WTC11 (cell line): ENCODE data around the gene WFS1. TPM values are rescaled to one million over a fixed set of nuclear protein-coding genes. Genes with fewer than 3 reads are reported as not detected.

ENCODE experiments used
- ATAC-seq: fragments of 200-7000 bp; cut with Tn5 transposase; 2 replicates; pipeline ENCODE4 v1.10.0; 2021; ENCODE audit warnings: mild to moderate bottlenecking, moderate library complexity
- CTCF ChIA-PET: fragments of 300-600 bp; sonication (Branson Sonifier 250); formaldehyde crosslinking; loops from one replicate; lab custom pipeline; 2021; ENCODE audit warnings: antibody characterized with exemption; lab: Charles Lee
- POLR2A ChIA-PET: fragments of 350-600 bp; sonication (Branson Sonifier 250); formaldehyde crosslinking; loops from one replicate; lab custom pipeline; 2021; ENCODE audit warnings: antibody characterized with exemption; lab: Charles Lee
- DNase-seq: peaks from one replicate; pipeline ENCODE4 v3.0.0; 2021; ENCODE audit warnings: low spot score
- H3K27ac Mint-ChIP-seq: 2 replicates; pipeline ENCODE4 v1.8.0; 2021; ENCODE audit warnings: mixed read lengths
- H3K27me3 Mint-ChIP-seq: 2 replicates; pipeline ENCODE4 v1.8.0; 2021; ENCODE audit warnings: low read depth, mild to moderate bottlenecking, moderate library complexity, mixed read lengths
- H3K36me3 Mint-ChIP-seq: 2 replicates; pipeline ENCODE4 v1.8.0; 2021; ENCODE audit warnings: mixed read lengths
- H3K4me1 Mint-ChIP-seq: 2 replicates; pipeline ENCODE4 v1.8.0; 2022; ENCODE audit warnings: mixed read lengths
- H3K4me3 Mint-ChIP-seq: 2 replicates; pipeline ENCODE4 v1.8.0; 2021; ENCODE audit warnings: mild to moderate bottlenecking, moderate library complexity, mixed read lengths
- H3K9me3 Mint-ChIP-seq: 2 replicates; pipeline ENCODE4 v1.8.0; 2021; ENCODE audit warnings: mixed read lengths
- ATF1 ChIP-seq: sonication (generic); formaldehyde crosslinking; IDR thresholded peaks from 2 replicates; pipeline ENCODE4 v1.8.1; 2023; ENCODE audit warnings: mild to moderate bottlenecking, moderate library complexity, missing genetic modification reagents
- ETV6 ChIP-seq: sonication (generic); formaldehyde crosslinking; IDR thresholded peaks from 2 replicates; pipeline ENCODE4 v1.8.1; 2022; ENCODE audit warnings: mild to moderate bottlenecking, missing genetic modification reagents
- GABPB1 ChIP-seq: sonication (generic); formaldehyde crosslinking; IDR thresholded peaks from 2 replicates; pipeline ENCODE4 v1.8.1; 2023; ENCODE audit warnings: mild to moderate bottlenecking, missing genetic modification reagents
- GRHL2 ChIP-seq: fragments of 250-450 bp; sonication (Bioruptor Pico); IDR thresholded peaks from 2 replicates; pipeline ENCODE4 v1.8.0; 2022; ENCODE audit warnings: mild to moderate bottlenecking, moderate library complexity; ENCODE audit not compliant: insufficient replicate concordance, severe bottlenecking
- JUN ChIP-seq: sonication (generic); formaldehyde crosslinking; IDR thresholded peaks from 2 replicates; pipeline ENCODE4 v1.8.0; 2023; ENCODE audit warnings: mild to moderate bottlenecking, missing genetic modification reagents
- MAX ChIP-seq: sonication (generic); formaldehyde crosslinking; IDR thresholded peaks from 2 replicates; pipeline ENCODE4 v1.8.0; 2022; ENCODE audit warnings: mild to moderate bottlenecking, missing genetic modification reagents
- MLX ChIP-seq: sonication (generic); formaldehyde crosslinking; IDR thresholded peaks from 2 replicates; pipeline ENCODE4 v1.8.1; 2023; ENCODE audit warnings: mild to moderate bottlenecking, missing genetic modification reagents, moderate library complexity
- MYBL2 ChIP-seq: sonication (generic); formaldehyde crosslinking; IDR thresholded peaks from 2 replicates; pipeline ENCODE4 v1.8.1; 2023; ENCODE audit warnings: mild to moderate bottlenecking, moderate library complexity, missing genetic modification reagents
- NFE2L1 ChIP-seq: sonication (generic); formaldehyde crosslinking; IDR thresholded peaks from 2 replicates; pipeline ENCODE4 v1.8.1; 2023; ENCODE audit warnings: missing genetic modification reagents
- OVOL2 ChIP-seq: fragments of 250-450 bp; sonication (Bioruptor Pico); IDR thresholded peaks from 2 replicates; pipeline ENCODE4 v1.9.0; 2021; ENCODE audit warnings: mild to moderate bottlenecking, borderline replicate concordance
- PRRX2 ChIP-seq: fragments of 250-450 bp; sonication (Bioruptor Pico); IDR thresholded peaks from 2 replicates; pipeline ENCODE4 v1.8.0; 2021; ENCODE audit warnings: mild to moderate bottlenecking
- ZBTB21 ChIP-seq: sonication (generic); formaldehyde crosslinking; IDR thresholded peaks from 2 replicates; pipeline ENCODE4 v1.8.1; 2023; ENCODE audit warnings: mild to moderate bottlenecking, missing genetic modification reagents, borderline replicate concordance
- ZNF138 ChIP-seq: sonication (generic); formaldehyde crosslinking; conservative IDR thresholded peaks from 2 replicates; pipeline ENCODE4 v1.8.1; 2022; ENCODE audit warnings: mild to moderate bottlenecking, moderate library complexity, missing genetic modification reagents
- ZNF263 ChIP-seq: sonication (generic); formaldehyde crosslinking; IDR thresholded peaks from 2 replicates; pipeline ENCODE4 v1.8.1; 2022; ENCODE audit warnings: low read depth, mild to moderate bottlenecking, moderate library complexity, missing genetic modification reagents
- ZNF396 ChIP-seq: fragments of 250-450 bp; sonication (Bioruptor Pico); IDR thresholded peaks from 2 replicates; pipeline ENCODE4 v1.8.0; 2021; ENCODE audit warnings: mild to moderate bottlenecking, moderate library complexity, borderline replicate concordance
- ZNF532 ChIP-seq: fragments of 250-450 bp; sonication (Bioruptor Pico); IDR thresholded peaks from 2 replicates; pipeline ENCODE4 v1.9.0; 2021; ENCODE audit warnings: mild to moderate bottlenecking, borderline replicate concordance
- total RNA-seq: library from RNA; stranded (reverse); gene quantifications from 3 replicates; pipeline ENCODE4 v1.2.3, GENCODE V29; 2021
- TF ChIP-seq, protein P1 (sequence below): sonication (generic); formaldehyde crosslinking; conservative IDR thresholded peaks from 2 replicates; pipeline ENCODE4 v1.8.1; 2023; ENCODE audit warnings: mild to moderate bottlenecking, low read depth, missing genetic modification reagents, moderate library complexity
- TF ChIP-seq, protein P2 (sequence below): sonication (generic); formaldehyde crosslinking; IDR thresholded peaks from 2 replicates; pipeline ENCODE4 v1.8.1; 2023; ENCODE audit warnings: mild to moderate bottlenecking, missing genetic modification reagents, borderline replicate concordance
- TF ChIP-seq, protein P3 (sequence below): fragments of 250-450 bp; sonication (Bioruptor Pico); IDR thresholded peaks from 2 replicates; pipeline ENCODE4 v1.8.0; 2021; ENCODE audit warnings: mild to moderate bottlenecking

Gene WFS1
- total RNA-seq, 1 experiment from 2014 or later = 34.7 TPM

DNA sequence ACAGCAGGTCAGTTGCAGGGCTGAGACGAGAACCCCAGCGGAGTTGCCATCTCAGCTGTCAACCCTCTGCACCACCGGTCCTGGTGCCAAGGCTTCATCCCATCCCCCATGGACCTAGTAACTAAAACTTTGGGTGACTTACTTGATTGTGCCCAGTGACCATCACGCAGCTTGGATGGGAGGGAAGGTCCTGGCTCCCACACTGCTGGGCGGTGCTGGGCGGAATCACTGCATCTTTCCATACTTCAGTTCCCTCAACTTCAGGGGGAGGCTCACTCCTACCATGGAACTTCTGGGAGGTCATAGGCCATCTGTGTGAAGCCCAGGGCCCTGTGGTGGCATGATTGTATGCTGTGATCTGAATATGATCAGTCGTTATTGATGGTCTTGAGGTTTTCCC is 43.1 kb upstream of the WFS1 start (continued):
- TF ChIP-seq ZNF532 (CRISPR knock-in tag) (no peak), GRHL2 (CRISPR knock-in tag) (no peak), OVOL2 (CRISPR knock-in tag) (no peak), NFE2L1 (CRISPR knock-in tag) (no peak), ZNF138 (CRISPR knock-in tag) (no peak), JUN (CRISPR knock-in tag) (no peak), ATF1 (CRISPR knock-in tag) (no peak), MAX (CRISPR knock-in tag) (no peak), ETV6 (CRISPR knock-in tag) (no peak), MLX (CRISPR knock-in tag) (no peak), ZBTB21 (CRISPR knock-in tag) (no peak), GABPB1 (CRISPR knock-in tag) (no peak), MYBL2 (no peak)

- H3K36me3 Mint-ChIP-seq = no peaks in the 10 kb centered on the region
- H3K27ac Mint-ChIP-seq = no peak overlapping the region
- TF ChIP-seq, protein P1, sequence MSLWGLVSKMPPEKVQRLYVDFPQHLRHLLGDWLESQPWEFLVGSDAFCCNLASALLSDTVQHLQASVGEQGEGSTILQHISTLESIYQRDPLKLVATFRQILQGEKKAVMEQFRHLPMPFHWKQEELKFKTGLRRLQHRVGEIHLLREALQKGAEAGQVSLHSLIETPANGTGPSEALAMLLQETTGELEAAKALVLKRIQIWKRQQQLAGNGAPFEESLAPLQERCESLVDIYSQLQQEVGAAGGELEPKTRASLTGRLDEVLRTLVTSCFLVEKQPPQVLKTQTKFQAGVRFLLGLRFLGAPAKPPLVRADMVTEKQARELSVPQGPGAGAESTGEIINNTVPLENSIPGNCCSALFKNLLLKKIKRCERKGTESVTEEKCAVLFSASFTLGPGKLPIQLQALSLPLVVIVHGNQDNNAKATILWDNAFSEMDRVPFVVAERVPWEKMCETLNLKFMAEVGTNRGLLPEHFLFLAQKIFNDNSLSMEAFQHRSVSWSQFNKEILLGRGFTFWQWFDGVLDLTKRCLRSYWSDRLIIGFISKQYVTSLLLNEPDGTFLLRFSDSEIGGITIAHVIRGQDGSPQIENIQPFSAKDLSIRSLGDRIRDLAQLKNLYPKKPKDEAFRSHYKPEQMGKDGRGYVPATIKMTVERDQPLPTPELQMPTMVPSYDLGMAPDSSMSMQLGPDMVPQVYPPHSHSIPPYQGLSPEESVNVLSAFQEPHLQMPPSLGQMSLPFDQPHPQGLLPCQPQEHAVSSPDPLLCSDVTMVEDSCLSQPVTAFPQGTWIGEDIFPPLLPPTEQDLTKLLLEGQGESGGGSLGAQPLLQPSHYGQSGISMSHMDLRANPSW (CRISPR knock-in tag) = no peak
- TF ChIP-seq, protein P2, sequence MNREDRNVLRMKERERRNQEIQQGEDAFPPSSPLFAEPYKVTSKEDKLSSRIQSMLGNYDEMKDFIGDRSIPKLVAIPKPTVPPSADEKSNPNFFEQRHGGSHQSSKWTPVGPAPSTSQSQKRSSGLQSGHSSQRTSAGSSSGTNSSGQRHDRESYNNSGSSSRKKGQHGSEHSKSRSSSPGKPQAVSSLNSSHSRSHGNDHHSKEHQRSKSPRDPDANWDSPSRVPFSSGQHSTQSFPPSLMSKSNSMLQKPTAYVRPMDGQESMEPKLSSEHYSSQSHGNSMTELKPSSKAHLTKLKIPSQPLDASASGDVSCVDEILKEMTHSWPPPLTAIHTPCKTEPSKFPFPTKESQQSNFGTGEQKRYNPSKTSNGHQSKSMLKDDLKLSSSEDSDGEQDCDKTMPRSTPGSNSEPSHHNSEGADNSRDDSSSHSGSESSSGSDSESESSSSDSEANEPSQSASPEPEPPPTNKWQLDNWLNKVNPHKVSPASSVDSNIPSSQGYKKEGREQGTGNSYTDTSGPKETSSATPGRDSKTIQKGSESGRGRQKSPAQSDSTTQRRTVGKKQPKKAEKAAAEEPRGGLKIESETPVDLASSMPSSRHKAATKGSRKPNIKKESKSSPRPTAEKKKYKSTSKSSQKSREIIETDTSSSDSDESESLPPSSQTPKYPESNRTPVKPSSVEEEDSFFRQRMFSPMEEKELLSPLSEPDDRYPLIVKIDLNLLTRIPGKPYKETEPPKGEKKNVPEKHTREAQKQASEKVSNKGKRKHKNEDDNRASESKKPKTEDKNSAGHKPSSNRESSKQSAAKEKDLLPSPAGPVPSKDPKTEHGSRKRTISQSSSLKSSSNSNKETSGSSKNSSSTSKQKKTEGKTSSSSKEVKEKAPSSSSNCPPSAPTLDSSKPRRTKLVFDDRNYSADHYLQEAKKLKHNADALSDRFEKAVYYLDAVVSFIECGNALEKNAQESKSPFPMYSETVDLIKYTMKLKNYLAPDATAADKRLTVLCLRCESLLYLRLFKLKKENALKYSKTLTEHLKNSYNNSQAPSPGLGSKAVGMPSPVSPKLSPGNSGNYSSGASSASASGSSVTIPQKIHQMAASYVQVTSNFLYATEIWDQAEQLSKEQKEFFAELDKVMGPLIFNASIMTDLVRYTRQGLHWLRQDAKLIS (CRISPR knock-in tag) = no peak
- TF ChIP-seq, protein P3, sequence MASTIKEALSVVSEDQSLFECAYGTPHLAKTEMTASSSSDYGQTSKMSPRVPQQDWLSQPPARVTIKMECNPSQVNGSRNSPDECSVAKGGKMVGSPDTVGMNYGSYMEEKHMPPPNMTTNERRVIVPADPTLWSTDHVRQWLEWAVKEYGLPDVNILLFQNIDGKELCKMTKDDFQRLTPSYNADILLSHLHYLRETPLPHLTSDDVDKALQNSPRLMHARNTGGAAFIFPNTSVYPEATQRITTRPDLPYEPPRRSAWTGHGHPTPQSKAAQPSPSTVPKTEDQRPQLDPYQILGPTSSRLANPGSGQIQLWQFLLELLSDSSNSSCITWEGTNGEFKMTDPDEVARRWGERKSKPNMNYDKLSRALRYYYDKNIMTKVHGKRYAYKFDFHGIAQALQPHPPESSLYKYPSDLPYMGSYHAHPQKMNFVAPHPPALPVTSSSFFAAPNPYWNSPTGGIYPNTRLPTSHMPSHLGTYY (CRISPR knock-in tag) = no peak
- TF ChIP-seq GRHL2 (CRISPR knock-in tag) (no peak), ZNF263 (CRISPR knock-in tag) (no peak), ZNF396 (no peak), PRRX2 (CRISPR knock-in tag) (no peak)
Observed at GRCh38 chr4:6227412-6228157, 42.1 kb upstream of the WFS1 start.

More at GRCh38 chr4:6227412-6228157, 42.1 kb upstream of the WFS1 start:
- no peak for ATAC-seq
- Mint-ChIP-seq H3K9me3 (peaks cover 2% of the 10 kb centered on the region; the same call in 1 of the 2 replicates), H3K4me3 (no peak overlapping the region), H3K27me3 (peaks cover 5% of the 10 kb centered on the region), H3K4me1 (peaks cover 2% of the 10 kb centered on the region)
- no peak for DNase-seq
- ChIA-PET CTCF (interaction anchor here (1.3 to 2.4 kb wide), 2 partner anchors 100 to 104 kb away, joined by 3 to 8 read pairs; no protein-coding TSS in a partner anchor), POLR2A (no interaction called here)
